Neural cell (in vitro differentiated cells): ENCODE measurements around the gene FCHSD2. TPM values are rescaled to one million over a fixed set of nuclear protein-coding genes. Genes with fewer than 3 reads are reported as not detected.

Experiments used
- H2AFZ ChIP-seq: fragments of 200-600, 300-800 bp; sonication (generic), shearing (Covaris generic); 2 replicates; pipeline ENCODE4 v1.6.0; 2014; ENCODE audit warnings: low read depth, mild to moderate bottlenecking, antibody characterized with exemption, low read length, moderate library complexity
- H3F3A ChIP-seq: fragments of 200-600 bp; shearing (Covaris generic); 2 replicates; pipeline ENCODE4 v1.6.1; 2016; ENCODE audit warnings: mild to moderate bottlenecking, moderate library complexity, mixed read lengths, antibody characterized with exemption, low read length; ENCODE audit not compliant: insufficient read depth, poor library complexity, severe bottlenecking
- H3K27ac ChIP-seq: fragments of 200-600, 300-800 bp; sonication (generic), shearing (Covaris generic); 2 replicates; pipeline ENCODE4 v1.5.1; 2014; ENCODE audit warnings: mild to moderate bottlenecking, low read length, moderate library complexity
- H3K27me3 ChIP-seq: fragments of 300-800, 200-600 bp; sonication (generic), shearing (Covaris generic); 2 replicates; pipeline ENCODE4 v1.6.0; 2014; ENCODE audit warnings: mild to moderate bottlenecking, low read depth, low read length, moderate library complexity; ENCODE audit not compliant: insufficient read depth
- H3K36me3 ChIP-seq: fragments of 300-800, 200-600 bp; sonication (generic), shearing (Covaris generic); 2 replicates; pipeline ENCODE4 v1.5.1; 2014; ENCODE audit warnings: mild to moderate bottlenecking, antibody characterized with exemption, low read length, moderate library complexity; ENCODE audit not compliant: insufficient read depth
- H3K4me2 ChIP-seq: fragments of 300-800, 200-600 bp; sonication (generic), shearing (Covaris generic); 2 replicates; pipeline ENCODE4 v1.6.0; 2014; ENCODE audit warnings: mild to moderate bottlenecking, low read length
- H3K4me3 ChIP-seq: fragments of 300-800, 200-600 bp; sonication (generic), shearing (Covaris generic); 2 replicates; pipeline ENCODE4 v1.5.1; 2014; ENCODE audit warnings: mild to moderate bottlenecking, low read length, moderate library complexity
- H3K79me2 ChIP-seq: fragments of 200-600 bp; shearing (Covaris generic); replicated peaks from 2 replicates; pipeline ENCODE4 v1.6.0; 2014; ENCODE audit warnings: mild to moderate bottlenecking, low read length, moderate library complexity; ENCODE audit not compliant: insufficient read depth
- H3K9ac ChIP-seq: fragments of 300-800, 200-600 bp; sonication (generic), shearing (Covaris generic); 2 replicates; pipeline ENCODE4 v1.6.1; 2016; ENCODE audit warnings: mild to moderate bottlenecking, low read length, mixed read lengths
- H3K9me2 ChIP-seq: fragments of 200-600 bp; shearing (Covaris generic); 2 replicates; pipeline ENCODE4 v1.6.1; 2016; ENCODE audit warnings: mild to moderate bottlenecking, low read length, mixed read lengths; ENCODE audit not compliant: insufficient read depth
- H3K9me3 ChIP-seq: fragments of 200-600, 300-800 bp; sonication (generic), shearing (Covaris generic); 2 replicates; pipeline ENCODE4 v1.6.1; 2016; ENCODE audit warnings: mild to moderate bottlenecking, mixed run types, low read length, moderate library complexity, mixed read lengths
- H4K20me1 ChIP-seq: fragments of 200-600 bp; shearing (Covaris generic); 2 replicates; pipeline ENCODE4 v1.6.1; 2016; ENCODE audit warnings: mild to moderate bottlenecking, mixed run types; ENCODE audit not compliant: insufficient read depth
- EP300 ChIP-seq: fragments of 450-650 bp; conservative IDR thresholded peaks from 2 replicates; pipeline ENCODE4 v1.6.1; 2014; ENCODE audit warnings: antibody characterized with exemption, mild to moderate bottlenecking, moderate library complexity; ENCODE audit not compliant: poor library complexity, severe bottlenecking
- EZH2 ChIP-seq: fragments of 200-600, 300-800 bp; shearing (Covaris generic), sonication (generic); IDR thresholded peaks from 2 replicates; pipeline ENCODE4 v1.6.1; 2014; ENCODE audit warnings: antibody characterized with exemption, low read length, borderline replicate concordance, mild to moderate bottlenecking; ENCODE audit not compliant: insufficient read depth, poor library complexity, severe bottlenecking
- MXI1 ChIP-seq: fragments of 450-650 bp; conservative IDR thresholded peaks from 2 replicates; pipeline ENCODE4 v1.6.1; 2014; ENCODE audit warnings: antibody characterized with exemption, mild to moderate bottlenecking; ENCODE audit not compliant: poor library complexity, severe bottlenecking
- POLR2AphosphoS5 ChIP-seq: IDR thresholded peaks from 2 replicates; pipeline ENCODE4 v1.6.1; 2012
- RAD21 ChIP-seq: fragments of 450-650 bp; conservative IDR thresholded peaks from 2 replicates; pipeline ENCODE4 v1.6.1; 2014; ENCODE audit warnings: antibody characterized with exemption, mild to moderate bottlenecking, moderate library complexity
- SMC3 ChIP-seq: fragments of 450-650 bp; conservative IDR thresholded peaks from 2 replicates; pipeline ENCODE4 v1.6.1; 2014; ENCODE audit warnings: antibody characterized with exemption, mild to moderate bottlenecking, moderate library complexity; ENCODE audit not compliant: poor library complexity
- TAF1 ChIP-seq: IDR thresholded peaks from 2 replicates; pipeline ENCODE4 v1.6.1; 2012; ENCODE audit warnings: low read depth
- polyA plus RNA-seq: library from polyadenylated mRNA; depleted of rRNA; stranded (reverse); fragments of >200 nt; gene quantifications from 2 replicates; pipeline ENCODE4 v1.2.3, GENCODE V29; 2014
- TF ChIP-seq, protein P1 (sequence below): IDR thresholded peaks from 2 replicates; pipeline ENCODE4 v1.6.1; 2012; ENCODE audit warnings: borderline replicate concordance
- TF ChIP-seq, protein P2 (sequence below): fragments of 450-650 bp; IDR thresholded peaks from 2 replicates; pipeline ENCODE4 v1.5.1; 2014; ENCODE audit warnings: antibody characterized with exemption, mild to moderate bottlenecking, moderate library complexity; ENCODE audit not compliant: poor library complexity, severe bottlenecking

FCHSD2 gene
- polyA plus RNA-seq, 1 donor from 2014 or later: 40.8 TPM

GRCh38 chr11:72958791-72959190 lies 183.3 kb downstream of the FCHSD2 start:
- Histone ChIP-seq H3K9me2 (no peaks in the 10 kb centered on the region), H2AFZ (no peak overlapping the region), H3K9ac (no peak overlapping the region), H3F3A (no peaks in the 10 kb centered on the region), H4K20me1 (no peaks in the 10 kb centered on the region), H3K9me3 (no peaks in the 10 kb centered on the region), H3K4me3 (no peak overlapping the region), H3K4me2 (no peak overlapping the region), H3K27me3 (no peaks in the 10 kb centered on the region), H3K27ac (no peak overlapping the region), H3K36me3 (no peaks in the 10 kb centered on the region), H3K79me2 (no peaks in the 10 kb centered on the region)
- TF ChIP-seq, protein P1, sequence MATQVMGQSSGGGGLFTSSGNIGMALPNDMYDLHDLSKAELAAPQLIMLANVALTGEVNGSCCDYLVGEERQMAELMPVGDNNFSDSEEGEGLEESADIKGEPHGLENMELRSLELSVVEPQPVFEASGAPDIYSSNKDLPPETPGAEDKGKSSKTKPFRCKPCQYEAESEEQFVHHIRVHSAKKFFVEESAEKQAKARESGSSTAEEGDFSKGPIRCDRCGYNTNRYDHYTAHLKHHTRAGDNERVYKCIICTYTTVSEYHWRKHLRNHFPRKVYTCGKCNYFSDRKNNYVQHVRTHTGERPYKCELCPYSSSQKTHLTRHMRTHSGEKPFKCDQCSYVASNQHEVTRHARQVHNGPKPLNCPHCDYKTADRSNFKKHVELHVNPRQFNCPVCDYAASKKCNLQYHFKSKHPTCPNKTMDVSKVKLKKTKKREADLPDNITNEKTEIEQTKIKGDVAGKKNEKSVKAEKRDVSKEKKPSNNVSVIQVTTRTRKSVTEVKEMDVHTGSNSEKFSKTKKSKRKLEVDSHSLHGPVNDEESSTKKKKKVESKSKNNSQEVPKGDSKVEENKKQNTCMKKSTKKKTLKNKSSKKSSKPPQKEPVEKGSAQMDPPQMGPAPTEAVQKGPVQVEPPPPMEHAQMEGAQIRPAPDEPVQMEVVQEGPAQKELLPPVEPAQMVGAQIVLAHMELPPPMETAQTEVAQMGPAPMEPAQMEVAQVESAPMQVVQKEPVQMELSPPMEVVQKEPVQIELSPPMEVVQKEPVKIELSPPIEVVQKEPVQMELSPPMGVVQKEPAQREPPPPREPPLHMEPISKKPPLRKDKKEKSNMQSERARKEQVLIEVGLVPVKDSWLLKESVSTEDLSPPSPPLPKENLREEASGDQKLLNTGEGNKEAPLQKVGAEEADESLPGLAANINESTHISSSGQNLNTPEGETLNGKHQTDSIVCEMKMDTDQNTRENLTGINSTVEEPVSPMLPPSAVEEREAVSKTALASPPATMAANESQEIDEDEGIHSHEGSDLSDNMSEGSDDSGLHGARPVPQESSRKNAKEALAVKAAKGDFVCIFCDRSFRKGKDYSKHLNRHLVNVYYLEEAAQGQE: no peak
- TF ChIP-seq MXI1 (no peak), SMC3 (no peak), RAD21 (no peak), EP300 (no peak), TAF1 (no peak), EZH2 (no peak), POLR2AphosphoS5 (no peak)
- TF ChIP-seq, protein P2, sequence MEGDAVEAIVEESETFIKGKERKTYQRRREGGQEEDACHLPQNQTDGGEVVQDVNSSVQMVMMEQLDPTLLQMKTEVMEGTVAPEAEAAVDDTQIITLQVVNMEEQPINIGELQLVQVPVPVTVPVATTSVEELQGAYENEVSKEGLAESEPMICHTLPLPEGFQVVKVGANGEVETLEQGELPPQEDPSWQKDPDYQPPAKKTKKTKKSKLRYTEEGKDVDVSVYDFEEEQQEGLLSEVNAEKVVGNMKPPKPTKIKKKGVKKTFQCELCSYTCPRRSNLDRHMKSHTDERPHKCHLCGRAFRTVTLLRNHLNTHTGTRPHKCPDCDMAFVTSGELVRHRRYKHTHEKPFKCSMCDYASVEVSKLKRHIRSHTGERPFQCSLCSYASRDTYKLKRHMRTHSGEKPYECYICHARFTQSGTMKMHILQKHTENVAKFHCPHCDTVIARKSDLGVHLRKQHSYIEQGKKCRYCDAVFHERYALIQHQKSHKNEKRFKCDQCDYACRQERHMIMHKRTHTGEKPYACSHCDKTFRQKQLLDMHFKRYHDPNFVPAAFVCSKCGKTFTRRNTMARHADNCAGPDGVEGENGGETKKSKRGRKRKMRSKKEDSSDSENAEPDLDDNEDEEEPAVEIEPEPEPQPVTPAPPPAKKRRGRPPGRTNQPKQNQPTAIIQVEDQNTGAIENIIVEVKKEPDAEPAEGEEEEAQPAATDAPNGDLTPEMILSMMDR: no peak

- Histone ChIP-seq H3K27me3 (no peaks in the 10 kb centered on the region), H3K36me3 (no peaks in the 10 kb centered on the region), H3K9me2 (no peaks in the 10 kb centered on the region), H3K9ac (no peak overlapping the region), H2AFZ (no peak overlapping the region), H3K4me2 (no peak overlapping the region), H3K27ac (no peak overlapping the region), H3K4me3 (no peak overlapping the region), H3K79me2 (no peaks in the 10 kb centered on the region), H4K20me1 (no peaks in the 10 kb centered on the region), H3F3A (no peaks in the 10 kb centered on the region), H3K9me3 (no peaks in the 10 kb centered on the region)
- no peak for TF ChIP-seq TAF1
- TF ChIP-seq SMC3: no peak
- no peak for TF ChIP-seq POLR2AphosphoS5
- TF ChIP-seq, protein P2: no peak
- TF ChIP-seq, protein P1: no peak
- no peak for TF ChIP-seq EP300
- TF ChIP-seq EZH2: no peak
- no peak for TF ChIP-seq MXI1
- no peak for TF ChIP-seq RAD21
These were observed 186.7 kb downstream of the FCHSD2 start for GRCh38 chr11:72955466-72955865.
